Hypothalamus (tissue), 51 donors: ENCODE measurements around the gene NRG3.
A peak's percentile ranks its signal among the peaks of the same experiment; 100 is the strongest.

Experiments used
- DNase-seq, 51 donors: peaks; one replicate each; lab custom pipeline; 2025; lab: John Stamatoyannopoulos, UW

The NRG3 gene

DNA sequence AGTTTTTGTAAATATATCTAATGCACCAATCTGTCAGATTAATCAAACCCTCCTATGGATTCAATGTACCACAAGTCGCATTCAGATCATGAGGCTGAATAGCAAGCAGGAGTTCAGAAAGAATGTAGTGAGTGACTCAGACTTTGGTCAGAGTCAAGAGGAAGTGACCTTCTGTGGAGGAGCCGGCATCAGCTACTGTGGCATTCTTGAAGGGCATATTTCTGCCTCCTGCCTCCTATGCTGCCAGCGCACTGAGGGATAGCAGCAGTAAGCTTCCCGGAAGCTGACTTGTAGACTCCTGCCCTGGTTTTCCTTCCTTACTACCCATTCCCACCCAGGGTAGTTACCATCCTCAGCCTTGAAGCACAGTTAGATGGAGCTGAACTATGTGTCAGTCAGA is 867.5 kb downstream of the NRG3 start:
- no peak for DNase-seq

DNA sequence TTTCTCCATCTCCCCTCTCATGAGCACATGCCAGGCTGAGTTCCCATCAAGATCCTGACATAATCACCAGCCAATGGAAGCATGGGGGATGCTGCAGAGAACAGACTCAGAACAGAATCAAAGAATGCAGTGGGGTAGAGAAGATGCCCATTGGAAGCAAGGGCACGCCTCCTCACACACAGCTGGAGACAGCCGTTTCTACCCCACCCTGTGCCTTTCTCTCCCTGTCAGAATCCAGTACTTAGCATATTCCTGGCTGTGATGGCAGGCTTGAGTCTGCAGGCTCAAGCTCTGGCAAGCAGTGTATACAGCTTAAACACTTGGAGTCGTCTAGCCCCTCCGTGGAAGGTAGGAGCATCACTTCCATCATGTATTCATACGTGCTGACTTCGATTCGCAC is 867.9 kb downstream of the NRG3 start:
- DNase-seq, result no peak

GRCh38 chr10:82750538-82750937 is 875.5 kb downstream of the NRG3 start:
- DNase-seq, result no peak

GRCh38 chr10:82757397-82757796 is 882.4 kb downstream of the NRG3 start:
- DNase-seq, result no peak

GRCh38 chr10:82757901-82758300 is 882.9 kb downstream of the NRG3 start:
- DNase-seq, result no peak

- no peak for DNase-seq
These were observed 884.1 kb downstream of the NRG3 start for GRCh38 chr10:82759050-82759449.

- no peak for DNase-seq
These were observed 887.6 kb downstream of the NRG3 start for GRCh38 chr10:82762641-82763040.

GRCh38 chr10:82768040-82768439 is 893.0 kb downstream of the NRG3 start:
- DNase-seq, result no peak

- no peak for DNase-seq
These were observed 903.9 kb downstream of the NRG3 start for GRCh38 chr10:82778908-82779307.

- DNase-seq, result no peak
These were observed 921.5 kb downstream of the NRG3 start for GRCh38 chr10:82796510-82796909.

GRCh38 chr10:82801289-82801688 is 926.3 kb downstream of the NRG3 start:
- DNase-seq, result no peak

- peak in 1 of 51 donors; percentile 4 for DNase-seq
These were observed 936.6 kb downstream of the NRG3 start for GRCh38 chr10:82811621-82812020.

- no peak for DNase-seq
These were observed 938.9 kb downstream of the NRG3 start for GRCh38 chr10:82813856-82814255.

DNA sequence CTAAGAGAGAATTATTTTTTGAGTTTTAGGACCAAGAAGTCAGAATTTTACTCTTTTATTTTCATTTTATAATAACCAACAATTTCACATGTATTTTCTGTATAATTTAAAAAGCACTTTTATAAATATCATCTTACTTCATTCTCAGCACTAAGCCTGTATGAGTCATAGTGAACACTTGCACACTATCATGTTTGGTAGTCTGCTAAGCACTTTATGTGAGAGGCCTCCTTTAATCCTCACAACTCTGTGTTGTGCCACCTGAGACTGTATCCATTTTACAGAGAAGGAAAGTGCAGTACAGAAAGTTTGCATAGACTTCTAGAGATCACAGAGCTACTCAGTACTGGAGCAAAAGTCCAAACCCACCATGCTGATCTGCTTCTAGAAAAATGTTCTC is 939.6 kb downstream of the NRG3 start:
- no peak for DNase-seq

DNA sequence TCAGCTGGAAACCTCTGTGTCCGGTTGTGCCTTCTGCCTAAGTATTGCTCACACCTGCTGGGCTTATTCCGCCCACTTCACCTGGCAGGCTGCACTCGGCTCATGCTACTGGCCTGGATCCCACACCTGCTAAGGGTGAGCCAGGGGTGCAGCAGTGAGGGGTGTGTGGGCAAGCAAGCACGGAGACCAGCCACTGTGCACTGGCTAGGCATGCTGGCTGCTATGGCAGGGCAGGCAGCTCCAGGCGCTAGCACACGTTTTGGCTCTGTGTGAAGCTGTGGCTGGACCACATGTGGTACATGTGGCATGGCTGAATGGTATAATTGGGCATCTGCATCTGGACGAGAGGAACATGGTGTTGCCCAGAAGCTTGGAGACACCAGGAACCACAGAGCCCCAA is 940.7 kb downstream of the NRG3 start:
- no peak for DNase-seq

GRCh38 chr10:82817676-82818422 is 942.9 kb downstream of the NRG3 start:
- DNase-seq, result peak in 2 of 51 donors; percentile 3 to 8

- DNase-seq, result no peak
These were observed 946.0 kb downstream of the NRG3 start for GRCh38 chr10:82821043-82821442.

DNA sequence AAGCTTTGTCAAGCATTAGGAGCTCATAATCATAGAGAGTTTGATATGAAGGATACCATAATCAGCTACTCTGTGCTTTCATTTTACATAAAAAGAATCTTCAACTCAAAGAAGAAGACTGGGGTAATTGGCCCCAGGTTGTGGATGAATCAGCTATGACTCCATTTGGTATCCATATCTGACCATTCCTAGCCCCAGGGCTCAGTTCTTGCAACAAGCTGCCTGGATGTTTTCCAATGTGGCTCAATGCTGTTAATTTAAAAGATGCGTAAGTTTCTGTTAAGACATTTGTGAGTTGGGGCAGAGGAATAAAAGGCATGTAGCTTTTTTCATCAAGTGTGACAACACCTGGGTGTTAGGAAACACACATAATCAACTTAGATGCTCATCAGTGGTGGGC is 951.1 kb downstream of the NRG3 start:
- no peak for DNase-seq

DNA sequence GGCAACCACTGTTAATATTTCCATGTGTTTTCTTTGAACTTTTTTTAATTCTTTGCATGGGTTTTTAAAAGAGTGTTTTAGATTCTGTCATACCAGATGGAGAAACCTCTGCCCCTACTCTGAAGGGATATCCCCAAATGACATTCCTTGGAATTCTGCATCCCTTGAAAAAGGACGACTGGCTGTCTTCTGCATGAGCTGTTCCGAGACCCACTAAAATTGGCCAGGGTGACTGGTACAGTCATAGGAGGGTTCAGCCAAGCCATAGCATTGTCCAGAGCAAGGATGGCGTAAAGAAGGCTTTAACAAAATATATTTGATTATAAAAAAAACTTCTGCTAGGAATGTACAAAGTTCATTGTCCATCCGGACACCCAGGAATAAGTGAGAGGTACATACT is 952.9 kb downstream of the NRG3 start:
- DNase-seq, result no peak

DNA sequence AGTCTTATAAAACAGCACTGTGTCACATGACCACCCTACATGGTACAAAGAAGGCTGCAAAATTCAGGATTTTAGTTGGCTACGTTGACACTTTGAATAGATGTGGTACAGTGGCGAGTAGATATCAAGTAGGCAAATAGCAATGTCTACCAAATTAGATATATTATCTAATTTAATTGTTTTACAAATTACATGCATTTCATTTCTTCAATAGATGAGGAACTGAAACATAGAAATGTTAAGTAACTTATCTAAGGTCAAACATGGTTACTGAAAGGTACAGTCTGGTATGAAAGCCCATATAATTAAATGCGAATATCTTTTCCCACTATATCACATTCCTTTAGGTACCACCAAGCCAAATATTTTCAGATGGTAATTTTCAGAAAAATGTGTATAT is 972.2 kb downstream of the NRG3 start:
- no peak for DNase-seq

GRCh38 chr10:82850191-82850590 is 975.2 kb downstream of the NRG3 start:
- no peak for DNase-seq

- no peak for DNase-seq
These were observed 982.1 kb downstream of the NRG3 start for GRCh38 chr10:82856957-82857613.

DNA sequence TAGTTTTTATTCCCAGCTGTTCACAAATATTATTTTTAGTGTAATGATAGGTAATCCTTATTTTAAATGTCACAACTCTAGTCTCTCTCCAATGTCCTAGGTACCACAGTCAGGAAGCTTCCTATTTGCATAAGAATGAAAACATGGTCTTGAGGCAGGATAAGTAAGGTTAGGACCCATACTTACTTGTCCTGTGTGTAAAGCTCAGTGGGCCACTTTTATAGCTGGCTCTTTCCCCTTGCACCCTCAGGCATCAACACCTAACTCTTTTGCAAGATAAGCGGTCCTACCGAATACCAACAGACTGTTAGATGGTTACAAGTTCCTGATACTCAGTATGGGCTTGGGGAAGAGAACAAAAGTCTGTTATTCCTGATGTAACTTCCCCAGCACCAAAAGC is 986.9 kb downstream of the NRG3 start:
- no peak for DNase-seq
